ENCODE measurements around the gene KASH5. TPM values are rescaled to one million over a fixed set of nuclear protein-coding genes. Genes with fewer than 3 reads are reported as not detected.

The KASH5 gene
- total and polyA plus RNA-seq, 2 donors (not counting 1 experiment from before 2014, with no cell fraction given): 0.67 to 0.74 TPM

- H3K36me3 ChIP-seq (replicated peaks in 1 of 2; ENCODE audit: control extremely low read depth in 1 of 2, control insufficient read depth in 1 of 2, extremely low read depth in 1 of 2, insufficient read depth in 2 of 2, low read length in 1 of 2): peaks cover 0 to 29% of the 10 kb centered on the region in 2 experiments
- peak within 1 kb of the TSS; percentile 87 to 100 (median 99) for H3K4me3 ChIP-seq (ENCODE audit: control extremely low read depth in 1 of 5, extremely low read depth in 1 of 5, insufficient read depth in 1 of 5, low read depth in 2 of 5, low read length in 4 of 5)
- ChIA-PET CTCF (interaction anchor here (0.6 to 5.0 kb wide), 13 partner anchors 9 to 245 kb away, joined by 3 to 44 read pairs (median 4); partner anchors contain the start of genes FLT3LG, NOSIP and PRMT1), POLR2A (interaction anchor here (0.6 to 4.0 kb wide), 15 partner anchors 9 to 313 kb away, joined by 3 to 57 read pairs (median 6); partner anchors contain the start of genes CD37, KASH5, NOSIP and PRMT1)
- Mint-ChIP-seq H3K27ac (peak within 1 kb of the TSS; percentile 100), H3K4me1 (peaks cover 48% of the 10 kb centered on the region), H3K4me3 (peak within 1 kb of the TSS; percentile 99), H3K27me3 (no peaks in the 10 kb centered on the region), H3K9me3 (ENCODE audit: insufficient read depth) (no peaks in the 10 kb centered on the region)
- peak within 1 kb of the TSS; percentile 98 for H3K9ac ChIP-seq (ENCODE audit: low read length)
- WGBS (ENCODE audit: insufficient coverage): under 1% methylated on average over 66 of the region's 66 CpGs
- H3K27ac ChIP-seq (ENCODE audit: low read length in 2 of 2): peak within 1 kb of the TSS; percentile 99
- no peaks in the 10 kb centered on the region for H3K27me3 ChIP-seq (replicated peaks in 1 of 4; ENCODE audit: control extremely low read depth in 1 of 4, control insufficient read depth in 3 of 4, insufficient read depth in 4 of 4, low read length in 3 of 4)
- ATAC-seq (ENCODE audit: low read depth) (peak; percentile 80), DNase-seq (peak; percentile 99)
- peaks cover 23 to 37% of the 10 kb centered on the region in 2 donors for H3K4me1 ChIP-seq (ENCODE audit: control insufficient read depth in 2 of 2, insufficient read depth in 2 of 2, low read length in 2 of 2)
- H4K20me1 ChIP-seq (ENCODE audit: control insufficient read depth, insufficient read depth, low read length, poor library complexity, severe bottlenecking): peaks cover 16% of the 10 kb centered on the region
- H2AFZ ChIP-seq (ENCODE audit: insufficient read depth, low read depth, low read length, poor library complexity, severe bottlenecking): peak within 1 kb of the TSS; percentile 68
- TF ChIP-seq EZH2 (IDR thresholded peaks at IDR 0.05; ENCODE audit: borderline replicate concordance, insufficient read depth, low read depth, low read length, poor library complexity, severe bottlenecking) (no peak), CTCF (IDR thresholded peaks at IDR 0.05) (no peak)
- peak within 1 kb of the TSS; percentile 97 for H3K4me2 ChIP-seq (replicated peaks; ENCODE audit: low read depth, low read length, poor library complexity, severe bottlenecking)
- intact Hi-C loops (cut with micrococcal nuclease): loop anchor here (1.0 kb wide), 3 partner anchors 16 to 223 kb away; partner anchors contain the start of gene SCAF1
- peaks cover 0 to 3% (median 0%) of the 10 kb centered on the region in 3 donors for H3K9me3 ChIP-seq (ENCODE audit: control extremely low read depth in 1 of 3, control insufficient read depth in 2 of 3, insufficient read depth in 1 of 3, low read length in 2 of 3)
- peaks cover 74% of the 10 kb centered on the region for H3K79me2 ChIP-seq (ENCODE audit: control insufficient read depth, insufficient read depth, low read length)
These were observed 65.1 kb downstream of the KASH5 start, which contains the start of gene ALDH16A1 for GRCh38 chr19:49453013-49453756. Gene ALDH16A1 (plus strand): TSS chr19:49453225. CDS start chr19:49453332, 107 bp downstream.

Measured in B cell (primary cell).